Mononuclear cell (primary cell): ENCODE measurements around the gene TMEM132C. TPM values are rescaled to one million over a fixed set of nuclear protein-coding genes. Genes with fewer than 3 reads are reported as not detected.

Experiments used
- H3K27me3 ChIP-seq: 2 replicates; pipeline ENCODE4 v1.6.0; 2011; ENCODE audit warnings: low read length, control low read depth; ENCODE audit not compliant: insufficient read depth
- H3K4me1 ChIP-seq: 2 replicates; pipeline ENCODE4 v1.5.1; 2011; ENCODE audit warnings: mild to moderate bottlenecking, low read length, control low read depth; ENCODE audit not compliant: insufficient read depth
- H3K4me3 ChIP-seq: 2 replicates; pipeline ENCODE4 v1.5.1; 2011; ENCODE audit warnings: mild to moderate bottlenecking, low read length, moderate library complexity
- H3K9me3 ChIP-seq: 2 replicates; pipeline ENCODE4 v1.5.1; 2011; ENCODE audit warnings: low read depth, mild to moderate bottlenecking, control low read depth, low read length
- total RNA-seq: library from RNA; depleted of rRNA; stranded (reverse); fragments of >200 nt; gene quantifications from one replicate; pipeline ENCODE4 v1.2.3, GENCODE V29; 2012

Gene TMEM132C
- total RNA-seq, 1 donor: under 0.01 TPM

- Histone ChIP-seq H3K27me3 (no peaks in the 10 kb centered on the region), H3K4me3 (no peak overlapping the region), H3K9me3 (peaks cover 2% of the 10 kb centered on the region), H3K4me1 (no peaks in the 10 kb centered on the region)
Observed at GRCh38 chr12:128660532-128661225, 393.7 kb downstream of the TMEM132C start.

GRCh38 chr12:128661226-128661569 is 394.2 kb downstream of the TMEM132C start:
- Histone ChIP-seq H3K9me3 (peaks cover 6% of the 10 kb centered on the region), H3K27me3 (no peaks in the 10 kb centered on the region), H3K4me3 (no peak overlapping the region), H3K4me1 (no peaks in the 10 kb centered on the region)

- Histone ChIP-seq H3K4me1 (no peaks in the 10 kb centered on the region), H3K4me3 (no peak overlapping the region), H3K9me3 (peaks cover 6% of the 10 kb centered on the region), H3K27me3 (no peaks in the 10 kb centered on the region)
Observed at GRCh38 chr12:128662101-128662500, 395.1 kb downstream of the TMEM132C start.

- H3K9me3 ChIP-seq: peaks cover 6% of the 10 kb centered on the region
- no peaks in the 10 kb centered on the region for H3K27me3 ChIP-seq
- H3K4me3 ChIP-seq: no peak overlapping the region
- H3K4me1 ChIP-seq: no peaks in the 10 kb centered on the region
Observed at GRCh38 chr12:128664501-128664900, 397.5 kb downstream of the TMEM132C start.

- H3K4me3 ChIP-seq: no peak overlapping the region
- no peaks in the 10 kb centered on the region for H3K4me1 ChIP-seq
- peaks cover 6% of the 10 kb centered on the region for H3K9me3 ChIP-seq
- no peaks in the 10 kb centered on the region for H3K27me3 ChIP-seq
Observed at GRCh38 chr12:128667193-128667592, 400.2 kb downstream of the TMEM132C start.

GRCh38 chr12:128671528-128672042 is 404.6 kb downstream of the TMEM132C start:
- no peaks in the 10 kb centered on the region for H3K4me1 ChIP-seq
- no peaks in the 10 kb centered on the region for H3K9me3 ChIP-seq
- no peaks in the 10 kb centered on the region for H3K27me3 ChIP-seq
- H3K4me3 ChIP-seq: no peak overlapping the region

GRCh38 chr12:128672428-128672827 is 405.5 kb downstream of the TMEM132C start:
- Histone ChIP-seq H3K9me3 (no peaks in the 10 kb centered on the region), H3K4me1 (no peaks in the 10 kb centered on the region), H3K4me3 (no peak overlapping the region), H3K27me3 (no peaks in the 10 kb centered on the region)

GRCh38 chr12:128672893-128673292 is 405.9 kb downstream of the TMEM132C start:
- no peaks in the 10 kb centered on the region for H3K9me3 ChIP-seq
- no peaks in the 10 kb centered on the region for H3K27me3 ChIP-seq
- no peak overlapping the region for H3K4me3 ChIP-seq
- no peaks in the 10 kb centered on the region for H3K4me1 ChIP-seq

- Histone ChIP-seq H3K4me1 (no peaks in the 10 kb centered on the region), H3K4me3 (no peak overlapping the region), H3K27me3 (no peaks in the 10 kb centered on the region), H3K9me3 (no peaks in the 10 kb centered on the region)
Observed at GRCh38 chr12:128675576-128675975, 408.6 kb downstream of the TMEM132C start.

- Histone ChIP-seq H3K4me3 (no peak overlapping the region), H3K9me3 (no peaks in the 10 kb centered on the region)
Observed at GRCh38 chr12:128680555-128680954, 413.6 kb downstream of the TMEM132C start.

GRCh38 chr12:128682548-128683275 is 415.7 kb downstream of the TMEM132C start:
- H3K4me3 ChIP-seq: no peak overlapping the region
- H3K27me3 ChIP-seq: no peaks in the 10 kb centered on the region
- H3K4me1 ChIP-seq: no peaks in the 10 kb centered on the region
- no peaks in the 10 kb centered on the region for H3K9me3 ChIP-seq

More at GRCh38 chr12:128680555-128680954, 413.6 kb downstream of the TMEM132C start:
- Histone ChIP-seq H3K4me1 (no peaks in the 10 kb centered on the region), H3K27me3 (no peaks in the 10 kb centered on the region)

- H3K4me1 ChIP-seq: no peaks in the 10 kb centered on the region
- no peaks in the 10 kb centered on the region for H3K9me3 ChIP-seq
- no peaks in the 10 kb centered on the region for H3K27me3 ChIP-seq
- H3K4me3 ChIP-seq: no peak overlapping the region
Observed at GRCh38 chr12:128684352-128684751, 417.4 kb downstream of the TMEM132C start.

GRCh38 chr12:128685903-128686475 is 419.0 kb downstream of the TMEM132C start:
- Histone ChIP-seq H3K27me3 (no peaks in the 10 kb centered on the region), H3K9me3 (no peaks in the 10 kb centered on the region), H3K4me1 (no peaks in the 10 kb centered on the region), H3K4me3 (no peak overlapping the region)

GRCh38 chr12:128687851-128688250 is 420.9 kb downstream of the TMEM132C start:
- Histone ChIP-seq H3K9me3 (no peaks in the 10 kb centered on the region), H3K27me3 (no peaks in the 10 kb centered on the region), H3K4me1 (peaks cover 4% of the 10 kb centered on the region), H3K4me3 (no peak overlapping the region)

- Histone ChIP-seq H3K9me3 (no peaks in the 10 kb centered on the region), H3K27me3 (no peaks in the 10 kb centered on the region), H3K4me1 (peaks cover 8% of the 10 kb centered on the region), H3K4me3 (no peak overlapping the region)
Observed at GRCh38 chr12:128690641-128691040, 423.7 kb downstream of the TMEM132C start.
